GM12878 (cell line): Measurements from ENCODE around the gene LHFPL3. TPM values are rescaled to one million over a fixed set of nuclear protein-coding genes. Genes with fewer than 3 reads are reported as not detected.

ENCODE experiments used
- ATAC-seq: fragments of 200-7000 bp; cut with Tn5 transposase; 3 replicates; pipeline ENCODE4 v1.9.1; 2020; ENCODE audit warnings: mild to moderate bottlenecking, moderate library complexity
- BruUV-seq: library from RNA; stranded (reverse); fragments of 400-500 nt; replicated peaks from 2 replicates; lab custom pipeline; 2021; lab: Mats Ljungman, UMichigan
- CTCF ChIA-PET: fragments of 300-600 bp; sonication (Branson Sonifier 250); formaldehyde crosslinking; extraction: SDS; loops from one replicate; lab custom pipeline; 2021; ENCODE audit warnings: inconsistent platforms; lab: Yijun Ruan, JAX
- POLR2A ChIA-PET: fragments of 350-600 bp; formaldehyde crosslinking; extraction: SDS; loops from one replicate; lab custom pipeline; 2021; ENCODE audit warnings: inconsistent platforms; lab: Charles Lee
- RAD21 ChIA-PET: fragments of 300-600 bp; sonication (Branson Sonifier 250); formaldehyde crosslinking; loops from one replicate; lab custom pipeline; 2023; ENCODE audit warnings: antibody characterized with exemption; ENCODE audit not compliant: unreplicated experiment; lab: Charles Lee
- SMC1A ChIA-PET: fragments of 300-600 bp; sonication (Branson Sonifier 250); formaldehyde crosslinking; loops from one replicate; lab custom pipeline; 2023; ENCODE audit not compliant: unreplicated experiment, uncharacterized antibody; lab: Charles Lee
- DNase-seq: peaks from one replicate; pipeline ENCODE4 v3.0.0-alpha.2; 2011; ENCODE audit warnings: low read depth, low spot score
- FAIRE-seq: peaks from 3 replicates; lab custom pipeline; 2011; peaks lifted over from hg19 to GRCh38; lab: Jason Lieb, UNC
- H2AFZ ChIP-seq: 2 replicates; pipeline ENCODE4 v1.6.0; 2011; ENCODE audit warnings: low read depth, low read length, control low read depth; ENCODE audit not compliant: control insufficient read depth
- H3K27ac ChIP-seq: 2 replicates; pipeline ENCODE4 v1.5.1; 2011; ENCODE audit warnings: control low read depth; ENCODE audit not compliant: control insufficient read depth, insufficient read depth
- H3K27me3 ChIP-seq, 2 experiments: replicated peaks in 1 of 2; 2 replicates each; pipeline versions ENCODE4 v1.6.0 to v1.6.1; 2011; ENCODE audit warnings: low read length in 1 of 2; ENCODE audit not compliant: control insufficient read depth in 2 of 2, insufficient read depth in 2 of 2
- H3K36me3 ChIP-seq, 2 experiments: 2 replicates each; pipeline ENCODE4 v1.5.1; 2011; ENCODE audit warnings: low read length in 1 of 2; ENCODE audit not compliant: control insufficient read depth in 2 of 2, insufficient read depth in 2 of 2
- H3K4me1 ChIP-seq: 2 replicates; pipeline ENCODE4 v1.6.1; 2011; ENCODE audit warnings: mild to moderate bottlenecking, low read length, moderate library complexity, mixed read lengths; ENCODE audit not compliant: control insufficient read depth, insufficient read depth
- H3K4me2 ChIP-seq: 2 replicates; pipeline ENCODE4 v1.6.0; 2011; ENCODE audit warnings: control low read depth; ENCODE audit not compliant: control insufficient read depth, insufficient read depth
- H3K4me3 ChIP-seq: fragments of 200-600 bp; sonication (generic); 2 replicates; pipeline ENCODE4 v1.5.1; 2016
- H3K79me2 ChIP-seq: 2 replicates; pipeline ENCODE4 v1.6.0; 2011; ENCODE audit warnings: low read length; ENCODE audit not compliant: control insufficient read depth, insufficient read depth
- H3K9ac ChIP-seq: 2 replicates; pipeline ENCODE4 v1.8.0; 2011; ENCODE audit warnings: low read length, control low read depth, mixed read lengths; ENCODE audit not compliant: control insufficient read depth, insufficient read depth
- H3K9me3 ChIP-seq: replicated peaks from 3 replicates; pipeline ENCODE4 v1.5.1; 2011; ENCODE audit warnings: mild to moderate bottlenecking, low read length; ENCODE audit not compliant: control insufficient read depth, insufficient read depth
- H4K20me1 ChIP-seq: 2 replicates; pipeline ENCODE4 v1.6.0; 2011; ENCODE audit not compliant: control insufficient read depth, insufficient read depth
- BCL11A ChIP-seq: IDR thresholded peaks from 2 replicates; pipeline ENCODE4 v1.6.1; 2011; ENCODE audit warnings: low read depth, low read length
- ETV6 ChIP-seq, 2 experiments: fragments of 450-650 bp in 1 of 2; IDR thresholded peaks in 1 of 2; conservative IDR thresholded peaks in 1 of 2; 2 replicates each; pipeline ENCODE4 v1.6.1; 2014; ENCODE audit warnings: antibody characterized with exemption in 1 of 2, borderline replicate concordance in 1 of 2, low read depth in 1 of 2, mild to moderate bottlenecking in 1 of 2, moderate library complexity in 1 of 2
- HDAC6 ChIP-seq: fragments of 200-600 bp; sonication (generic); IDR thresholded peaks from one replicate; pipeline ENCODE4 v1.8.0; 2017; ENCODE audit warnings: antibody characterized with exemption; ENCODE audit not compliant: unreplicated experiment
- IKZF1 ChIP-seq: fragments of 450-650 bp; conservative IDR thresholded peaks from 2 replicates; pipeline ENCODE4 v1.6.1; 2017; ENCODE audit warnings: antibody characterized with exemption, mild to moderate bottlenecking
- JUND ChIP-seq: IDR thresholded peaks from 2 replicates; pipeline ENCODE4 v1.6.1; 2012; ENCODE audit warnings: low read depth, mild to moderate bottlenecking, low read length, improper control_type of control experiment, moderate library complexity
- MXI1 ChIP-seq: fragments of 150-350 bp; IDR thresholded peaks from 2 replicates; pipeline ENCODE4 v1.6.1; 2011; ENCODE audit warnings: low read depth, mild to moderate bottlenecking, inconsistent platforms, low read length, improper control_type of control experiment
- PAX8 ChIP-seq: fragments of 450-650 bp; IDR thresholded peaks from 2 replicates; pipeline ENCODE4 v1.6.1; 2017; ENCODE audit warnings: mild to moderate bottlenecking, moderate library complexity
- POLR2A ChIP-seq: IDR thresholded peaks from 2 replicates; pipeline ENCODE4 v1.6.1; 2011; ENCODE audit warnings: low read depth, mild to moderate bottlenecking, low read length
- SMAD1 ChIP-seq: fragments of 450-650 bp; IDR thresholded peaks from 2 replicates; pipeline ENCODE4 v1.6.1; 2018; ENCODE audit warnings: mild to moderate bottlenecking, low read depth; ENCODE audit not compliant: partially characterized antibody
- SMARCA5 ChIP-seq: fragments of 450-650 bp; IDR thresholded peaks from 2 replicates; pipeline ENCODE4 v1.6.1; 2017; ENCODE audit warnings: mild to moderate bottlenecking
- SUPT20H ChIP-seq: IDR thresholded peaks from 2 replicates; pipeline ENCODE4 v1.6.1; 2011; ENCODE audit warnings: low read depth, mild to moderate bottlenecking, low read length, moderate library complexity, borderline replicate concordance; ENCODE audit not compliant: control insufficient read depth
- ZBED1 ChIP-seq: IDR thresholded peaks from 2 replicates; pipeline ENCODE4 v1.6.1; 2016; ENCODE audit warnings: borderline replicate concordance
- ZNF207 ChIP-seq: fragments of 450-650 bp; IDR thresholded peaks from 2 replicates; pipeline ENCODE4 v1.6.1; 2014; ENCODE audit warnings: antibody characterized with exemption, mild to moderate bottlenecking, borderline replicate concordance
- WGBS: methylation state at CpG from one replicate; pipeline ENCODE4 v1.1.6; 2016; ENCODE audit warnings: low lambda C conversion rate; ENCODE audit not compliant: insufficient replicate concordance, insufficient coverage; ENCODE audit errors: missing lambda C conversion rate; 5-methylcytosine and 5-hydroxymethylcytosine counted together
- in situ Hi-C: fragments of 300-500 bp; cut with MboI; formaldehyde crosslinking; loops from 9 replicates; pipeline ENCODE4 v1.14.3; 2018; ENCODE audit warnings: mixed read lengths
- intact Hi-C: fragments of 100-400 bp; cut with micrococcal nuclease; formaldehyde crosslinking; loops from one replicate; pipeline ENCODE4 v1.14.2; 2022; ENCODE audit not compliant: unreplicated experiment
- polyA plus RNA-seq, 11 experiments: library from polyadenylated mRNA; depleted of rRNA in 4 of 11; unstranded in 6 of 11; stranded (reverse) in 5 of 11; fragments of >200 nt; fragmentation: Nextera tagmentation in 4 of 11; fragmentation: Illumina TruSeq in 1 of 11; extraction: Ambion mirVana in 4 of 11; extraction: Trizol in 1 of 11; gene quantifications; 1 replicate in 1 of 11; 2 replicates in 10 of 11; pipeline versions ENCODE4 v1.2.1 to v1.2.3, GENCODE V29; 2011 to 2016; ENCODE audit warnings: inconsistent platforms in 2 of 11, missing spikeins in 2 of 11, low read depth in 1 of 11
- total RNA-seq, 4 experiments: library from RNA; depleted of rRNA in 3 of 4; stranded (reverse); fragments of >200 nt in 3 of 4; fragmentation: Illumina TruSeq in 1 of 4; extraction: Trizol in 1 of 4; gene quantifications; 2 replicates each; pipeline versions ENCODE4 v1.2.1 to v1.2.3, GENCODE V29; 2013 to 2021
- TF ChIP-seq, protein P1 (sequence below): fragments of 450-650 bp; IDR thresholded peaks from 2 replicates; pipeline ENCODE4 v1.6.1; 2016; ENCODE audit warnings: mild to moderate bottlenecking, moderate library complexity, borderline replicate concordance

Gene LHFPL3
- total and polyA plus RNA-seq, 10 of the 15 experiments (the other 5 are each of a cell fraction or from before 2014, with no cell fraction given), result 0.09 TPM; not detected in 9

DNA sequence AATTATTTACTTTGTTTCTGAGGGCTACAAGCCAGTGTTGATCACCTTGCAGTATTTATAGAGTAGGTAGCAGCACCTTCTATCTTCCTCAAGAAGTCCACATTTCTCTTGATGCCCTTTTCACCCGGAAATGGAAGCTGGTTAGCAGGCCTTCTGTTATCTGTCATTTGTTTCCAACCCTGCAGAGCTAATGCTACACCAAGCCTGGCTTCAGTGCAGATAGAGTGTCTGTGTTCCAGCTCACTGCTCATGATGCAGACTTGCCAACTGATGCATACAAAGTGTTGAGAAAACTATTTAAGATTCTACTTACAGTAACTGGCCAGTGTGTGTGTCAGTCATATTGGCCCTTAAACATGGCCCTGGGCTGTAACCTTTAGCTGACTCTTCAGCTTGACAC lies 301.0 kb downstream of the LHFPL3 start:
- ChIA-PET POLR2A (no interaction called here), CTCF (interaction anchor here (0.9 kb wide), 1 partner anchor 14 kb away, joined by 4 read pairs; no protein-coding TSS in a partner anchor)
- no TSS peak for BruUV-seq

DNA sequence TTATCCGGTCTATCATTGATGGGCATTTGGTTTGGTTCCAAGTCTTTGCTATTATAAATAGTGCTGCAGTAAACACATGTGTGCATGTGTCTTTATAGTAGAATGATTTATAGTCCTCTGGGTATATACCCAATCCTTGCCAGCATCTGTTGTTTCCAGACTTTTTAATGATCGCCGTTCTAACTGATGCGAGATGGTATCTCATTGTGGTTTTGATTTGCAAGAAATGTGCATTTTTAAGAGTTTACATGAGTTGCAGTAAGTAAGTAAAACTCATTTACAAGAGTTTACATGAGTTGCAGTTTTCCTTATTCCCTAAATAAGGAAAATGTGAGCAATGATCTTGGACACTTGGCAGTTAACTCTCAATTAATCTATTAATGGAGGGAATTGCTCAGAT lies 312.1 kb downstream of the LHFPL3 start:
- Histone ChIP-seq H3K27me3 (no peaks in the 10 kb centered on the region; a peak in 1 of 4 replicates), H3K4me3 (no peak overlapping the region), H3K9me3 (no peaks in the 10 kb centered on the region), H3K4me1 (no peaks in the 10 kb centered on the region), H3K36me3 (no peaks in the 10 kb centered on the region), H2AFZ (no peak overlapping the region), H3K79me2 (no peaks in the 10 kb centered on the region), H3K4me2 (no peak overlapping the region), H3K27ac (no peak overlapping the region), H3K9ac (no peak overlapping the region), H4K20me1 (no peaks in the 10 kb centered on the region)
- CTCF ChIA-PET, result no interaction called here
- in situ Hi-C loops, result loop anchor here (5.0 kb wide), 2 partner anchors 207 to 277 kb away; no protein-coding TSS in a partner anchor
- DNase-seq (no peak), FAIRE-seq (no peak), ATAC-seq (no peak)
- RAD21 ChIA-PET, result interaction anchor here (0.7 kb wide), 1 partner anchor 827 kb away, joined by 3 read pairs; no protein-coding TSS in a partner anchor
- intact Hi-C loops, result no loop called here
- WGBS, result 93% methylated on average over 4 of the region's 4 CpGs
- no TSS peak for BruUV-seq
- POLR2A ChIA-PET, result no interaction called here
- SMC1A ChIA-PET, result no interaction called here
- TF ChIP-seq, protein P1, sequence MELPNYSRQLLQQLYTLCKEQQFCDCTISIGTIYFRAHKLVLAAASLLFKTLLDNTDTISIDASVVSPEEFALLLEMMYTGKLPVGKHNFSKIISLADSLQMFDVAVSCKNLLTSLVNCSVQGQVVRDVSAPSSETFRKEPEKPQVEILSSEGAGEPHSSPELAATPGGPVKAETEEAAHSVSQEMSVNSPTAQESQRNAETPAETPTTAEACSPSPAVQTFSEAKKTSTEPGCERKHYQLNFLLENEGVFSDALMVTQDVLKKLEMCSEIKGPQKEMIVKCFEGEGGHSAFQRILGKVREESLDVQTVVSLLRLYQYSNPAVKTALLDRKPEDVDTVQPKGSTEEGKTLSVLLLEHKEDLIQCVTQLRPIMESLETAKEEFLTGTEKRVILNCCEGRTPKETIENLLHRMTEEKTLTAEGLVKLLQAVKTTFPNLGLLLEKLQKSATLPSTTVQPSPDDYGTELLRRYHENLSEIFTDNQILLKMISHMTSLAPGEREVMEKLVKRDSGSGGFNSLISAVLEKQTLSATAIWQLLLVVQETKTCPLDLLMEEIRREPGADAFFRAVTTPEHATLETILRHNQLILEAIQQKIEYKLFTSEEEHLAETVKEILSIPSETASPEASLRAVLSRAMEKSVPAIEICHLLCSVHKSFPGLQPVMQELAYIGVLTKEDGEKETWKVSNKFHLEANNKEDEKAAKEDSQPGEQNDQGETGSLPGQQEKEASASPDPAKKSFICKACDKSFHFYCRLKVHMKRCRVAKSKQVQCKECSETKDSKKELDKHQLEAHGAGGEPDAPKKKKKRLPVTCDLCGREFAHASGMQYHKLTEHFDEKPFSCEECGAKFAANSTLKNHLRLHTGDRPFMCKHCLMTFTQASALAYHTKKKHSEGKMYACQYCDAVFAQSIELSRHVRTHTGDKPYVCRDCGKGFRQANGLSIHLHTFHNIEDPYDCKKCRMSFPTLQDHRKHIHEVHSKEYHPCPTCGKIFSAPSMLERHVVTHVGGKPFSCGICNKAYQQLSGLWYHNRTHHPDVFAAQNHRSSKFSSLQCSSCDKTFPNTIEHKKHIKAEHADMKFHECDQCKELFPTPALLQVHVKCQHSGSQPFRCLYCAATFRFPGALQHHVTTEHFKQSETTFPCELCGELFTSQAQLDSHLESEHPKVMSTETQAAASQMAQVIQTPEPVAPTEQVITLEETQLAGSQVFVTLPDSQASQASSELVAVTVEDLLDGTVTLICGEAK, result no peak
- no peak for TF ChIP-seq JUND
- no peak for TF ChIP-seq PAX8
- TF ChIP-seq MXI1, result no peak
- TF ChIP-seq POLR2A, result no peak
- no peak for TF ChIP-seq SUPT20H
- no peak for TF ChIP-seq ZNF207
- TF ChIP-seq SMARCA5, result no peak
- TF ChIP-seq ETV6 (conservative IDR thresholded peaks at IDR 0.05 in 1 of 2, IDR thresholded peaks at IDR 0.05 in 1 of 2; ENCODE audit: borderline replicate concordance in 1 of 2, low read depth in 1 of 2), result no peak

More for the DNA sequence above, 301.0 kb downstream of the LHFPL3 start:
- in situ Hi-C loops, result no loop called here
- Histone ChIP-seq H3K9ac (no peak overlapping the region), H3K27ac (no peak overlapping the region), H3K4me2 (no peak overlapping the region), H3K36me3 (no peaks in the 10 kb centered on the region), H4K20me1 (no peaks in the 10 kb centered on the region), H2AFZ (no peak overlapping the region), H3K4me3 (no peak overlapping the region), H3K27me3 (no peaks in the 10 kb centered on the region)
- WGBS, result 4% methylated on average over 1 of the region's 1 CpG
- RAD21 ChIA-PET, result no interaction called here
- no peak for DNase-seq
- TF ChIP-seq SMAD1 (no peak), ZBED1 (no peak), IKZF1 (no peak), BCL11A (no peak), HDAC6 (no peak)
- TF ChIP-seq, all 136 proteins: peak for 0
- FAIRE-seq (no peak), ATAC-seq (no peak)
- no peaks in the 10 kb centered on the region for H3K79me2 ChIP-seq
- intact Hi-C loops, result no loop called here
- SMC1A ChIA-PET, result interaction anchor here (2.4 kb wide), 1 partner anchor 289 kb away, joined by 6 read pairs; no protein-coding TSS in a partner anchor
- H3K9me3 ChIP-seq, result no peaks in the 10 kb centered on the region
- H3K4me1 ChIP-seq, result no peaks in the 10 kb centered on the region
